MM.1S (cell line): ENCODE data around the gene PNKD.

Source experiments
- DNase-seq: peaks from one replicate; pipeline ENCODE4 v3.0.0-alpha.2; 2015
- H2AFZ ChIP-seq: fragments of 300-600 bp; sonication (generic); 2 replicates; pipeline ENCODE4 v1.6.0; 2016; ENCODE audit warnings: antibody characterized with exemption, low read length
- H3F3A ChIP-seq: fragments of 300-600 bp; sonication (generic); 2 replicates; pipeline ENCODE4 v1.6.1; 2016; ENCODE audit warnings: mild to moderate bottlenecking, antibody characterized with exemption, low read length, moderate library complexity, mixed read lengths; ENCODE audit not compliant: insufficient read depth
- H3K27ac ChIP-seq: fragments of 300-600 bp; sonication (generic); 2 replicates; pipeline ENCODE4 v1.5.1; 2016; ENCODE audit warnings: mild to moderate bottlenecking, low read length
- H3K27me3 ChIP-seq: fragments of 300-600 bp; sonication (generic); replicated peaks from 2 replicates; pipeline ENCODE4 v1.6.0; 2016; ENCODE audit warnings: low read length; ENCODE audit not compliant: insufficient read depth
- H3K36me3 ChIP-seq: fragments of 300-600 bp; sonication (generic); replicated peaks from 2 replicates; pipeline ENCODE4 v1.6.1; 2016; ENCODE audit warnings: mild to moderate bottlenecking, low read length, mixed read lengths; ENCODE audit not compliant: insufficient read depth
- H3K4me1 ChIP-seq: fragments of 300-600 bp; sonication (generic); 2 replicates; pipeline ENCODE4 v1.6.1; 2016; ENCODE audit warnings: low read length, mixed read lengths
- H3K4me2 ChIP-seq: fragments of 300-600 bp; sonication (generic); 2 replicates; pipeline ENCODE4 v1.6.0; 2016; ENCODE audit warnings: low read depth, low read length
- H3K4me3 ChIP-seq: fragments of 300-600 bp; sonication (generic); 2 replicates; pipeline ENCODE4 v1.5.1; 2016; ENCODE audit warnings: low read length, mixed read lengths
- H3K79me2 ChIP-seq: fragments of 300-600 bp; sonication (generic); 2 replicates; pipeline ENCODE4 v1.6.1; 2016; ENCODE audit warnings: mixed run types, low read length, mixed read lengths
- H3K9ac ChIP-seq: fragments of 300-600 bp; sonication (generic); 2 replicates; pipeline ENCODE4 v1.6.1; 2016; ENCODE audit warnings: low read length, mixed read lengths
- H3K9me2 ChIP-seq: fragments of 300-600 bp; sonication (generic); replicated peaks from 2 replicates; pipeline ENCODE4 v1.6.1; 2016; ENCODE audit warnings: mild to moderate bottlenecking, low read length, mixed read lengths; ENCODE audit not compliant: insufficient read depth
- H3K9me3 ChIP-seq: fragments of 300-600 bp; sonication (generic); replicated peaks from 2 replicates; pipeline ENCODE4 v1.6.1; 2016; ENCODE audit warnings: mild to moderate bottlenecking, low read length, mixed read lengths; ENCODE audit not compliant: insufficient read depth
- H4K20me1 ChIP-seq: fragments of 300-600 bp; sonication (generic); 2 replicates; pipeline ENCODE4 v1.6.1; 2016; ENCODE audit warnings: mild to moderate bottlenecking, low read length, moderate library complexity, mixed read lengths; ENCODE audit not compliant: insufficient read depth
- CTCF ChIP-seq: fragments of 300-600 bp; sonication (generic); IDR thresholded peaks from 2 replicates; pipeline ENCODE4 v1.5.1; 2016; ENCODE audit warnings: antibody characterized with exemption, low read length, mixed read lengths
- EZH2 ChIP-seq: fragments of 300-600 bp; sonication (generic); optimal IDR thresholded peaks from 2 replicates; pipeline ENCODE3; 2017; ENCODE audit warnings: low read depth, mild to moderate bottlenecking, antibody characterized with exemption, low read length, mixed read lengths
- EZH2phosphoT487 ChIP-seq: fragments of 300-600 bp; sonication (generic); IDR thresholded peaks from 2 replicates; pipeline ENCODE4 v1.6.1; 2018; ENCODE audit warnings: antibody characterized with exemption, low read length

PNKD gene

DNA sequence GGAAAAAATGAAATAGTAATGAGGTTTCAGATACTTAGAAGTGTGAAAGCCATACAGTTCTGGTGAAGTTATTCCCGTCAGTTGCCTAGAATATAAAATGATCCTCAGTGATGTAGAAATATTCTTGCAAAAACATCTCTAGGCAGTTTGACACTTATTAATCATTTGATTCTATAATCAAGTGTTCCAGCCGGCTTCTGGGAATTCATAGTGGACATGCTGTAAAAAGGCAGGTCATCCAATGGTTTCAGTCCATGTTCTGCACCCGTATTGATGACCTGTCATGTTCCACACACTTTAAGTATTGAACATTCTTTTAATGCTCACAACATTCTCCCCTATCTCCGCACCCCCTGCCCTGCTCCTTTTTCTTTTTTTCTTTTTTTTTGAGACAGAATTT is 33.5 kb upstream of the PNKD start:
- no peak overlapping the region for H3K9ac ChIP-seq
- no peaks in the 10 kb centered on the region for H3K9me3 ChIP-seq
- H3K27ac ChIP-seq: no peak overlapping the region
- no peak overlapping the region for H3K4me3 ChIP-seq
- no peak overlapping the region for H2AFZ ChIP-seq
- no peaks in the 10 kb centered on the region for H3F3A ChIP-seq
- TF ChIP-seq EZH2: no peak
- TF ChIP-seq EZH2phosphoT487: no peak
- TF ChIP-seq CTCF: no peak
- H3K36me3 ChIP-seq: peaks cover 33% of the 10 kb centered on the region
- H3K4me1 ChIP-seq: no peaks in the 10 kb centered on the region
- peaks cover 92% of the 10 kb centered on the region for H3K79me2 ChIP-seq
- no peak for DNase-seq
- no peaks in the 10 kb centered on the region for H3K27me3 ChIP-seq
- H3K4me2 ChIP-seq: no peak overlapping the region
- H3K9me2 ChIP-seq: no peaks in the 10 kb centered on the region
- no peaks in the 10 kb centered on the region for H4K20me1 ChIP-seq

- Histone ChIP-seq H3K9me3 (no peaks in the 10 kb centered on the region), H3K79me2 (peaks cover 93% of the 10 kb centered on the region), H3F3A (no peaks in the 10 kb centered on the region), H2AFZ (no peak overlapping the region), H3K4me3 (no peak overlapping the region), H3K27ac (no peak overlapping the region), H3K9ac (no peak overlapping the region), H3K9me2 (no peaks in the 10 kb centered on the region), H3K4me1 (no peaks in the 10 kb centered on the region), H3K27me3 (no peaks in the 10 kb centered on the region), H4K20me1 (no peaks in the 10 kb centered on the region), H3K36me3 (peaks cover 37% of the 10 kb centered on the region), H3K4me2 (no peak overlapping the region)
- no peak for TF ChIP-seq CTCF
- no peak for TF ChIP-seq EZH2phosphoT487
- no peak for TF ChIP-seq EZH2
- DNase-seq: no peak
Measured at GRCh38 chr2:218238887-218239286, 31.4 kb upstream of the PNKD start.

DNA sequence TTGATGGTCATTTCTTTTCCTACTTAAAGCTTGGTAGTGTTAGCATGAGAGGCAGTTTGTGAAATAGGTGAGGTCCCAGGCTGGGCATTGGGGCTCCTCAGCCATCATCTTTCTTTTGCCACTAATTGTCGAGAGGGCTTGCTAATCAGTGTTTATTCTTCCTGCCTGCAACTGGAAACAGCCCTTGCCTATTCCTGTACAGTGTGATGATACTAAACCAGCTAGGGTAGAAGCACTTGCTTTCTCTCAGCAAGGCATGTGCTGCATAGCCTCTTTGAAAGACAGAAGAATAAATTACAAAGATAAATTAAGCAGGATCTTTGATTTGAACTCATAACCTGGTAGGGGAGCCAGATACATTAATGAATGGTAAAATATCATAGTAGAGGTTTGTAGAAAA is 26.1 kb upstream of the PNKD start:
- Histone ChIP-seq H3K79me2 (peaks cover 80% of the 10 kb centered on the region), H2AFZ (no peak overlapping the region), H3K4me1 (no peaks in the 10 kb centered on the region), H3K4me3 (no peak overlapping the region), H3K9me3 (no peaks in the 10 kb centered on the region), H3K27me3 (no peaks in the 10 kb centered on the region), H3K4me2 (no peak overlapping the region), H4K20me1 (no peaks in the 10 kb centered on the region), H3K9ac (no peak overlapping the region), H3F3A (peaks cover 4% of the 10 kb centered on the region; the same call in 1 of the 2 replicates), H3K36me3 (peaks cover 40% of the 10 kb centered on the region), H3K27ac (no peak overlapping the region), H3K9me2 (no peaks in the 10 kb centered on the region)
- no peak for TF ChIP-seq CTCF
- no peak for TF ChIP-seq EZH2
- no peak for TF ChIP-seq EZH2phosphoT487
- DNase-seq: no peak
